ENCODE results near the gene KCNH8. TPM values are rescaled to one million over a fixed set of nuclear protein-coding genes. Genes with fewer than 3 reads are reported as not detected.

Gene KCNH8
- total RNA-seq, 4 donors from 2014 or later: 0.11 to 0.42 (median 0.26) TPM

GRCh38 chr3:19190602-19191001 is 42.3 kb downstream of the KCNH8 start:
- Histone ChIP-seq H3K4me3 (no peak overlapping the region), H3K4me1 (no peaks in the 10 kb centered on the region), H3K27me3 (no peaks in the 10 kb centered on the region), H3K27ac (replicated peaks in 1 of 4) (no peak overlapping the region), H3K36me3 (no peaks in the 10 kb centered on the region), H3K9me3 (no peaks in the 10 kb centered on the region)
- 85% methylated on average over 4 of the region's 4 CpGs for WGBS
- intact Hi-C loops (cut with DNase I): no loop called here
- no peak for DNase-seq (ENCODE audit: extremely low spot score)
- no peak for TF ChIP-seq POLR2A (IDR thresholded peaks at IDR 0.05; ENCODE audit: low read depth)
- no peak for TF ChIP-seq EP300 (IDR thresholded peaks at IDR 0.05)
- TF ChIP-seq POLR2AphosphoS5 (IDR thresholded peaks at IDR 0.05): no peak
- TF ChIP-seq CTCF (IDR thresholded peaks at IDR 0.05): no peak

GRCh38 chr3:19199131-19199530 is 50.8 kb downstream of the KCNH8 start:
- intact Hi-C loops (cut with DNase I): no loop called here

GRCh38 chr3:19202303-19202702 is 54.0 kb downstream of the KCNH8 start:
- Histone ChIP-seq H3K9me3 (no peaks in the 10 kb centered on the region), H3K27me3 (no peaks in the 10 kb centered on the region), H3K4me1 (no peaks in the 10 kb centered on the region), H3K36me3 (no peaks in the 10 kb centered on the region), H3K27ac (replicated peaks in 1 of 4) (peak overlapping the region in 1 of 4 donors; percentile 27), H3K4me3 (no peak overlapping the region)
- no peak for TF ChIP-seq POLR2A (IDR thresholded peaks at IDR 0.05; ENCODE audit: low read depth)
- TF ChIP-seq POLR2AphosphoS5 (IDR thresholded peaks at IDR 0.05): no peak
- TF ChIP-seq CTCF (IDR thresholded peaks at IDR 0.05): no peak
- no peak for TF ChIP-seq EP300 (IDR thresholded peaks at IDR 0.05)
- no peak for DNase-seq (ENCODE audit: extremely low spot score)
- WGBS: 74% methylated on average over 2 of the region's 2 CpGs
- intact Hi-C loops (cut with DNase I): no loop called here

More at GRCh38 chr3:19199131-19199530, 50.8 kb downstream of the KCNH8 start:
- H3K27me3 ChIP-seq: no peaks in the 10 kb centered on the region
- H3K4me3 ChIP-seq: no peak overlapping the region
- WGBS: 76% methylated on average over 2 of the region's 2 CpGs
- no peak for DNase-seq (ENCODE audit: extremely low spot score)
- no peak overlapping the region for H3K27ac ChIP-seq (replicated peaks in 1 of 4)
- no peaks in the 10 kb centered on the region for H3K36me3 ChIP-seq
- no peaks in the 10 kb centered on the region for H3K4me1 ChIP-seq
- H3K9me3 ChIP-seq: no peaks in the 10 kb centered on the region
- TF ChIP-seq POLR2AphosphoS5 (IDR thresholded peaks at IDR 0.05) (no peak), POLR2A (IDR thresholded peaks at IDR 0.05; ENCODE audit: low read depth) (no peak), CTCF (IDR thresholded peaks at IDR 0.05) (no peak), EP300 (IDR thresholded peaks at IDR 0.05) (no peak)

- intact Hi-C loops (cut with DNase I): no loop called here
- Histone ChIP-seq H3K4me3 (no peak overlapping the region), H3K36me3 (no peaks in the 10 kb centered on the region), H3K27me3 (no peaks in the 10 kb centered on the region), H3K9me3 (no peaks in the 10 kb centered on the region), H3K27ac (replicated peaks in 1 of 4) (no peak overlapping the region), H3K4me1 (no peaks in the 10 kb centered on the region)
- no peak for DNase-seq (ENCODE audit: extremely low spot score)
- WGBS: 78% methylated on average over 3 of the region's 3 CpGs
- no peak for TF ChIP-seq POLR2AphosphoS5 (IDR thresholded peaks at IDR 0.05)
Measured at GRCh38 chr3:19202754-19203153, 54.4 kb downstream of the KCNH8 start.

- TF ChIP-seq POLR2AphosphoS5 (IDR thresholded peaks at IDR 0.05): no peak
- no peak for TF ChIP-seq EP300 (IDR thresholded peaks at IDR 0.05)
- no peak for TF ChIP-seq CTCF (IDR thresholded peaks at IDR 0.05)
- no peak for TF ChIP-seq POLR2A (IDR thresholded peaks at IDR 0.05; ENCODE audit: low read depth)
- H3K4me3 ChIP-seq: no peak overlapping the region
- 86% methylated on average over 2 of the region's 2 CpGs for WGBS
- no peaks in the 10 kb centered on the region for H3K36me3 ChIP-seq
- no peaks in the 10 kb centered on the region for H3K4me1 ChIP-seq
- no peak overlapping the region for H3K27ac ChIP-seq (replicated peaks in 1 of 4)
- intact Hi-C loops (cut with DNase I): no loop called here
- no peak for DNase-seq (ENCODE audit: extremely low spot score)
- H3K27me3 ChIP-seq: no peaks in the 10 kb centered on the region
- H3K9me3 ChIP-seq: no peaks in the 10 kb centered on the region
Measured at GRCh38 chr3:19206540-19206939, 58.2 kb downstream of the KCNH8 start.
